HCT116 (cell line): ENCODE results near the gene ERBB4. TPM values are rescaled to one million over a fixed set of nuclear protein-coding genes. Genes with fewer than 3 reads are reported as not detected.

ENCODE experiments used
- ATAC-seq: fragments of 200-7000 bp; cut with Tn5 transposase; 2 replicates; pipeline ENCODE4 v1.9.1; 2020; ENCODE audit warnings: mild to moderate bottlenecking, moderate library complexity
- BruUV-seq: library from RNA; stranded (reverse); fragments of 400-500 nt; replicated peaks from 2 replicates; lab custom pipeline; 2021; lab: Mats Ljungman, UMichigan
- CTCF ChIA-PET: fragments of 300-600 bp; sonication (Branson Sonifier 250); formaldehyde crosslinking; loops from one replicate; lab custom pipeline; 2021; ENCODE audit warnings: antibody characterized with exemption; lab: Charles Lee
- POLR2A ChIA-PET: fragments of 300-600, 350-600 bp; sonication (Branson Sonifier 250); formaldehyde crosslinking; loops from one replicate; lab custom pipeline; 2021; ENCODE audit warnings: antibody characterized with exemption; lab: Charles Lee
- RAD21 ChIA-PET, 2 experiments: fragments of 300-600 bp; sonication (Branson Sonifier 250); formaldehyde crosslinking; loops; one replicate each; lab custom pipeline; 2023; ENCODE audit warnings: low total read pairs in 2 of 2; ENCODE audit not compliant: uncharacterized antibody in 2 of 2, unreplicated experiment in 2 of 2, low non-redundant PET in 1 of 2; lab: Charles Lee
- DNase-seq: peaks from one replicate; pipeline ENCODE4 v3.0.0-alpha.2; 2010; ENCODE audit warnings: low read depth, low spot score
- H2AFZ ChIP-seq: fragments of 200-600 bp; shearing (Covaris generic), sonication (generic); 2 replicates; pipeline ENCODE4 v1.6.1; 2017; ENCODE audit warnings: low read depth, mixed run types, mixed read lengths, antibody characterized with exemption, low read length; ENCODE audit not compliant: poor library complexity, severe bottlenecking
- H3K27ac ChIP-seq: 2 replicates; pipeline ENCODE4 v1.5.1; 2012; ENCODE audit warnings: low read depth, low read length
- H3K27me3 ChIP-seq: fragments of 200-600 bp; sonication (generic); 2 replicates; pipeline ENCODE4 v1.6.1; 2016; ENCODE audit warnings: mixed run types, low read length, mixed read lengths; ENCODE audit not compliant: insufficient read depth
- H3K36me3 ChIP-seq, 2 experiments: fragments of 200-500 bp in 1 of 2; fragments of 200-600 bp in 1 of 2; sonication (Bioruptor generic) in 1 of 2; sonication (generic) in 1 of 2; 2 replicates each; pipeline versions ENCODE4 v1.5.1 to v1.6.1; 2014 to 2016; ENCODE audit warnings: low read length in 2 of 2, inconsistent platforms in 1 of 2, mixed read lengths in 1 of 2, mixed run types in 1 of 2; ENCODE audit not compliant: insufficient read depth in 2 of 2, control insufficient read depth in 1 of 2
- H3K4me1 ChIP-seq, 2 experiments: fragments of 200-600 bp in 1 of 2; sonication (generic) in 1 of 2; 2 replicates each; pipeline versions ENCODE4 v1.5.1 to v1.6.1; 2012 to 2017; ENCODE audit warnings: low read length in 2 of 2, inconsistent platforms in 1 of 2, mild to moderate bottlenecking in 1 of 2, mixed read lengths in 1 of 2, mixed run types in 1 of 2, moderate library complexity in 1 of 2; ENCODE audit not compliant: insufficient read depth in 2 of 2, control insufficient read depth in 1 of 2
- H3K4me2 ChIP-seq: fragments of 200-600 bp; sonication (generic); 2 replicates; pipeline ENCODE4 v1.6.1; 2017; ENCODE audit warnings: mixed run types, low read length, mixed read lengths
- H3K4me3 ChIP-seq, 2 experiments: fragments of 200-600 bp in 1 of 2; sonication (generic) in 1 of 2; replicated peaks in 1 of 2; 2 replicates each; pipeline ENCODE4 v1.5.1; 2011 to 2016; ENCODE audit warnings: low read length in 2 of 2, control low read depth in 1 of 2, low read depth in 1 of 2, mild to moderate bottlenecking in 1 of 2, mixed read lengths in 1 of 2, mixed run types in 1 of 2
- H3K79me2 ChIP-seq: fragments of 200-600 bp; sonication (generic); 2 replicates; pipeline ENCODE4 v1.6.1; 2017; ENCODE audit warnings: mild to moderate bottlenecking, mixed run types, low read length, moderate library complexity, mixed read lengths; ENCODE audit not compliant: insufficient read depth
- H3K9ac ChIP-seq: fragments of 200-600 bp; sonication (generic); 2 replicates; pipeline ENCODE4 v1.6.1; 2016; ENCODE audit warnings: low read length, mixed read lengths
- H3K9me2 ChIP-seq: fragments of 200-600 bp; sonication (generic), shearing (Covaris generic); 2 replicates; pipeline ENCODE4 v1.6.1; 2017; ENCODE audit warnings: mixed run types, mild to moderate bottlenecking, moderate library complexity; ENCODE audit not compliant: insufficient read depth
- H3K9me3 ChIP-seq, 2 experiments: fragments of 200-500 bp in 1 of 2; fragments of 200-600 bp in 1 of 2; sonication (Bioruptor generic) in 1 of 2; sonication (generic) in 1 of 2; 2 replicates each; pipeline ENCODE4 v1.6.1; 2014 to 2017; ENCODE audit warnings: low read length in 2 of 2, mixed read lengths in 2 of 2, inconsistent platforms in 1 of 2, low read depth in 1 of 2, mild to moderate bottlenecking in 1 of 2, mixed run types in 1 of 2, moderate library complexity in 1 of 2; ENCODE audit not compliant: control insufficient read depth in 1 of 2, insufficient read depth in 1 of 2
- H4K20me1 ChIP-seq: fragments of 200-600 bp; sonication (generic), shearing (Covaris generic); 2 replicates; pipeline ENCODE4 v1.6.1; 2017; ENCODE audit warnings: mixed run types, mild to moderate bottlenecking, moderate library complexity; ENCODE audit not compliant: insufficient read depth
- CEBPB ChIP-seq: IDR thresholded peaks from 2 replicates; pipeline ENCODE4 v1.6.1; 2012; ENCODE audit warnings: low read depth
- EGR1 ChIP-seq: IDR thresholded peaks from 2 replicates; pipeline ENCODE4 v1.6.1; 2012; ENCODE audit warnings: low read depth
- FOSL1 ChIP-seq: IDR thresholded peaks from 2 replicates; pipeline ENCODE4 v1.6.1; 2012; ENCODE audit warnings: low read depth
- JUND ChIP-seq: IDR thresholded peaks from 2 replicates; pipeline ENCODE4 v1.6.1; 2012
- YY1 ChIP-seq: IDR thresholded peaks from 2 replicates; pipeline ENCODE4 v1.6.1; 2011; ENCODE audit warnings: low read length, low read depth, moderate library complexity, mild to moderate bottlenecking; ENCODE audit not compliant: insufficient replicate concordance; ENCODE audit errors: extremely low read depth
- ZFX ChIP-seq: fragments of 450-650 bp; IDR thresholded peaks from 2 replicates; pipeline ENCODE4 v1.6.1; 2017
- intact Hi-C: fragments of 100-400 bp; cut with micrococcal nuclease; formaldehyde crosslinking; loops from 2 replicates; pipeline ENCODE4 v1.10.0; 2022
- total RNA-seq: library from RNA; stranded (reverse); gene quantifications from one replicate; pipeline ENCODE4 v1.2.1, GENCODE V29; 2021; ENCODE audit not compliant: unreplicated experiment
- TF ChIP-seq, protein P1 (sequence below), 3 experiments: fragments of 200-600 bp in 1 of 3; sonication (generic) in 1 of 3; IDR thresholded peaks in 2 of 3; conservative IDR thresholded peaks in 1 of 3; 2 replicates each; pipeline ENCODE4 v1.5.1; 2012 to 2017; ENCODE audit warnings: low read depth in 2 of 3, low read length in 2 of 3, antibody characterized with exemption in 1 of 3, borderline replicate concordance in 1 of 3, control low read depth in 1 of 3, mild to moderate bottlenecking in 1 of 3, mixed read lengths in 1 of 3, mixed run types in 1 of 3, moderate library complexity in 1 of 3; ENCODE audit not compliant: insufficient read depth in 1 of 3

Gene ERBB4
- total RNA-seq, 1 experiment from 2014 or later: 0.10 TPM

DNA sequence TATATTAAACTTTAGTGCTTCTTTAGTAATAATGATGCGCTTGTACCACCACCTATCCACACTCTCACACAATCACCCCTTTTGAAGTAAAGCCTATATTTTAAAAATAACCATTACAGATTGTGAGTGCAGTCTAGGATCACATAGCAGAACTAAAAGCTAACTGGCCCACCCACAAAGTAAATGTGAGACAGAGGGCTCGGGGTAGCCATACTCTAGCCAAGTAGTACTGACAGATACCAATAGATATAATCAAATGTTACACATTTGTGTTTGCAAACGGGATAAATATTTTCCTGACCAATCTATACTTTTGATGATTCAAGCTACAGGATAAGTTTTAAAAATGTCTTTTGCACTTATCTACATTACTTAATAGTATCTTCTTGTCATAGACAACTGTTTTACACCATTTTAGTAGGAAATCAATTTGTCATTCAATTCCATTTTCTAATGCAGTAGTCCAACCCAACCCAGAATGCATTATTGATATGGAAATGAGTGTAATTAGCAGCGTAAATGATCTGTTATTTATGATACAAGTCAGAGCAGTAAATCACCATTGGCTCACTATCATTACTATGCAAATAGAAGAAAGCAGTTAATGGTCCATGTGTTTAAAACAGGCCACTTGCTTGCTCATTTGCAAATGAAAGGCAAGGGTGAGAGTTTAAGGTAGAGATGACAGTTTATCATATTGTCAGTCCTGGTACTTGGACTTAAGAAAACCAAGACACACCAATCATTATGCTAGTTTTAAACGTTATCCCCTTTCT lies 111.8 kb downstream of the ERBB4 start (continued):
- TF ChIP-seq, protein P1, sequence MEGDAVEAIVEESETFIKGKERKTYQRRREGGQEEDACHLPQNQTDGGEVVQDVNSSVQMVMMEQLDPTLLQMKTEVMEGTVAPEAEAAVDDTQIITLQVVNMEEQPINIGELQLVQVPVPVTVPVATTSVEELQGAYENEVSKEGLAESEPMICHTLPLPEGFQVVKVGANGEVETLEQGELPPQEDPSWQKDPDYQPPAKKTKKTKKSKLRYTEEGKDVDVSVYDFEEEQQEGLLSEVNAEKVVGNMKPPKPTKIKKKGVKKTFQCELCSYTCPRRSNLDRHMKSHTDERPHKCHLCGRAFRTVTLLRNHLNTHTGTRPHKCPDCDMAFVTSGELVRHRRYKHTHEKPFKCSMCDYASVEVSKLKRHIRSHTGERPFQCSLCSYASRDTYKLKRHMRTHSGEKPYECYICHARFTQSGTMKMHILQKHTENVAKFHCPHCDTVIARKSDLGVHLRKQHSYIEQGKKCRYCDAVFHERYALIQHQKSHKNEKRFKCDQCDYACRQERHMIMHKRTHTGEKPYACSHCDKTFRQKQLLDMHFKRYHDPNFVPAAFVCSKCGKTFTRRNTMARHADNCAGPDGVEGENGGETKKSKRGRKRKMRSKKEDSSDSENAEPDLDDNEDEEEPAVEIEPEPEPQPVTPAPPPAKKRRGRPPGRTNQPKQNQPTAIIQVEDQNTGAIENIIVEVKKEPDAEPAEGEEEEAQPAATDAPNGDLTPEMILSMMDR (IDR thresholded peaks at IDR 0.05 in 2 of 3, conservative IDR thresholded peaks at IDR 0.05 in 1 of 3; ENCODE audit: borderline replicate concordance in 1 of 3, insufficient read depth in 1 of 3, low read depth in 2 of 3, low read length in 2 of 3): no peak

DNA sequence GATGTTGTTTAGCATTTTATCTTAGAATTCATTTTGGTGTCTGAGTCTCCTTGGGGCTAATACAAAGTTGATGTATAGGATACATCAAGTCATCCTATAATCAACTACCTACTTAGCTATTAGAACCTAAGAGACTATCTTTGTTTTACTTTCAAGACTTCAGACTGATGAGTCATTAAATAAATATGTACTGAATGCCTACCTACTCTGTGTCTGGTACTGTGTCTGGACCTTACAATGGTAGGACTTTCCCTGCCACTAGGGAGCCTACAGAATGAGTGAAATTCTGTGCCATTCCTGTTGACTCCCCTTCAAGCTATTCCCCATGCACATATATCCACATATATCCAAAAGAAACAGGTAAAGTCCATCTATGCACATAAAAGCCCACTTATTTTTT lies 114.5 kb downstream of the ERBB4 start:
- no peak overlapping the region for H2AFZ ChIP-seq
- DNase-seq: no peak
- H3K27me3 ChIP-seq: no peaks in the 10 kb centered on the region
- peak; percentile 75 for ATAC-seq
- H3K9me3 ChIP-seq: no peaks in the 10 kb centered on the region
- no peaks in the 10 kb centered on the region for H3K36me3 ChIP-seq
- H3K4me1 ChIP-seq: no peaks in the 10 kb centered on the region
- intact Hi-C loops: no loop called here
- H3K9me2 ChIP-seq: no peaks in the 10 kb centered on the region
- no peak overlapping the region for H3K27ac ChIP-seq
- no TSS peak for BruUV-seq
- no peak overlapping the region for H3K4me3 ChIP-seq
- H3K9ac ChIP-seq: no peak overlapping the region
- CTCF ChIA-PET: no interaction called here
- POLR2A ChIA-PET: no interaction called here
- no peak overlapping the region for H3K4me2 ChIP-seq
- no peaks in the 10 kb centered on the region for H3K79me2 ChIP-seq
- RAD21 ChIA-PET: no interaction called here
- no peak for TF ChIP-seq EGR1
- TF ChIP-seq, protein P1 (IDR thresholded peaks at IDR 0.05 in 2 of 3, conservative IDR thresholded peaks at IDR 0.05 in 1 of 3; ENCODE audit: borderline replicate concordance in 1 of 3, insufficient read depth in 1 of 3, low read depth in 2 of 3, low read length in 2 of 3): 0 out of 6 replicates have a peak, but pooled peaks of 1 of the 3 experiments have one; percentile 2
- 0 out of 2 replicates have a peak, but pooled peaks have one; percentile 11 for TF ChIP-seq FOSL1
- peak; percentile 22; the same call in 1 of the 2 replicates for TF ChIP-seq JUND
- no peak for TF ChIP-seq CEBPB
- no peak for TF ChIP-seq YY1
- no peak for TF ChIP-seq ZFX
- no peaks in the 10 kb centered on the region for H4K20me1 ChIP-seq
